ENCODE measurements around the gene ADH5.
"Not testable (repeated sequence)": the region's sequence is repeated elsewhere in the genome, so short reads cannot be mapped to it uniquely, and the experiment has no call there.

ADH5 gene

GRCh38 chr4:99084595-99084994, 4.0 kb downstream of the ADH5 start:
- DNase-seq (ENCODE audit: low read depth): no peak

GRCh38 chr4:99082192-99082591, 6.4 kb downstream of the ADH5 start:
- no peak for DNase-seq (ENCODE audit: low read depth)

GRCh38 chr4:99080869-99081268, 7.7 kb downstream of the ADH5 start:
- not testable (repeated sequence) for DNase-seq (ENCODE audit: low read depth)

- no peak for DNase-seq (ENCODE audit: low read depth)
Measured at GRCh38 chr4:99079625-99080295, 8.8 kb downstream of the ADH5 start.

GRCh38 chr4:99078931-99079624, 9.5 kb downstream of the ADH5 start:
- no peak for DNase-seq (ENCODE audit: low read depth)

- DNase-seq (ENCODE audit: low read depth): no peak
Measured at GRCh38 chr4:99078336-99078735, 10.3 kb downstream of the ADH5 start.

- no peak for DNase-seq (ENCODE audit: low read depth)
Measured at GRCh38 chr4:99077177-99077576, 11.4 kb downstream of the ADH5 start.

- no peak for DNase-seq (ENCODE audit: low read depth)
Measured at GRCh38 chr4:99076292-99076976, 12.2 kb downstream of the ADH5 start.

GRCh38 chr4:99074816-99075215, 13.8 kb downstream of the ADH5 start:
- DNase-seq (ENCODE audit: low read depth): no peak

- DNase-seq (ENCODE audit: low read depth): no peak
Measured at GRCh38 chr4:99071159-99071558, 17.4 kb downstream of the ADH5 start.

GRCh38 chr4:99067617-99068016, 21.0 kb downstream of the ADH5 start:
- DNase-seq (ENCODE audit: low read depth): no peak

GRCh38 chr4:99065521-99065920, 23.1 kb downstream of the ADH5 start:
- DNase-seq (ENCODE audit: low read depth): not testable (repeated sequence)

- no peak for DNase-seq (ENCODE audit: low read depth)
Measured at GRCh38 chr4:99062120-99062519, 26.5 kb downstream of the ADH5 start.

GRCh38 chr4:99061048-99061700, 27.4 kb downstream of the ADH5 start:
- DNase-seq (ENCODE audit: low read depth): no peak

GRCh38 chr4:99059550-99059949, 29.0 kb downstream of the ADH5 start:
- DNase-seq (ENCODE audit: low read depth): no peak

- no peak for DNase-seq (ENCODE audit: low read depth)
Measured at GRCh38 chr4:99058228-99058627, 30.4 kb downstream of the ADH5 start.

- DNase-seq (ENCODE audit: low read depth): no peak
Measured at GRCh38 chr4:99054428-99054994, 34.1 kb downstream of the ADH5 start.

GRCh38 chr4:99052902-99053301, 35.7 kb downstream of the ADH5 start:
- no peak for DNase-seq (ENCODE audit: low read depth)

GRCh38 chr4:99047710-99048109, 40.9 kb downstream of the ADH5 start:
- DNase-seq (ENCODE audit: low read depth): no peak

- DNase-seq (ENCODE audit: low read depth): no peak
Measured at GRCh38 chr4:99043346-99043745, 45.2 kb downstream of the ADH5 start.

- DNase-seq (ENCODE audit: low read depth): no peak
Measured at GRCh38 chr4:99038213-99038612, 50.4 kb downstream of the ADH5 start.

- DNase-seq (ENCODE audit: low read depth): no peak
Measured at GRCh38 chr4:99033956-99034355, 54.6 kb downstream of the ADH5 start.

Measured in activated T-cell treated with anti-CD3 and anti-CD28 coated beads for 1 hour (primary cell).